ENCODE data around the gene MIDN.
A peak's percentile ranks its signal among the peaks of the same experiment; 100 is the strongest.

DNA sequence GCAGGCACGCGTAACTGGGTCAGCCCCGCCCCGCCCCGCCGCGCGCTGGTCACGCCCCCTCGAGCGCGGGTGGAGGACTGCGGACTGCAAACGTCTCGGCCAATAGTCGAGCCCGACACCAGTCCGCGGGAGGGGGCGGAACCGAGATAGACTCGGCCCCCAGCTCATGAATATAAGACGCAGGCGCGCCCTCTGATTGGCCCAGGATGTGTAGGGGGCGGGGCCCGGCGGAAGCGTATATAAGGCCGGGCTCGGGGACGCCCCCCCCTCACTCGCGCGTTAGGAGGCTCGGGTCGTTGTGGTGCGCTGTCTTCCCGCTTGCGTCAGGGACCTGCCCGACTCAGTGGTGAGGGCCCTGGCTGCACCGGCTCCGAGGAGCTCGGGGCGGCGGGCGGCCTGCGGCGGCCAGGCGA lies 20.7 kb downstream of the MIDN start, which contains the start of gene CIRBP:
- peak; percentile 90 to 99 for TF ChIP-seq EP300 (IDR thresholded peaks at IDR 0.05)
- TF ChIP-seq CTCF (IDR thresholded peaks at IDR 0.05), result peak in 1 of 5 experiments; percentile 46
